GM12878 (cell line): ENCODE data around the gene MFN1.

Experiments used
- CTCF ChIP-seq, 3 experiments: IDR thresholded peaks in 2 of 3; conservative IDR thresholded peaks in 1 of 3; 2 replicates each; pipeline ENCODE4 v1.5.1; 2011; ENCODE audit warnings: low read depth in 3 of 3, low read length in 3 of 3, mild to moderate bottlenecking in 3 of 3, control low read depth in 2 of 3, moderate library complexity in 2 of 3, inconsistent platforms in 1 of 3, mixed read lengths in 1 of 3; ENCODE audit not compliant: control insufficient read depth in 2 of 3, insufficient read depth in 1 of 3; ENCODE audit errors: extremely low read depth in 1 of 3
- DPF2 ChIP-seq: fragments of 450-650 bp; IDR thresholded peaks from 2 replicates; pipeline ENCODE4 v1.6.1; 2017; ENCODE audit warnings: mild to moderate bottlenecking
- EZH2 ChIP-seq: IDR thresholded peaks from 2 replicates; pipeline ENCODE4 v1.6.1; 2012; ENCODE audit warnings: low read depth, mild to moderate bottlenecking, control low read depth, inconsistent platforms, low read length, borderline replicate concordance; ENCODE audit not compliant: control insufficient read depth
- NFIC ChIP-seq: IDR thresholded peaks from 2 replicates; pipeline ENCODE4 v1.6.1; 2012; ENCODE audit warnings: low read depth, mild to moderate bottlenecking, inconsistent platforms, low read length, moderate library complexity
- PML ChIP-seq: IDR thresholded peaks from 2 replicates; pipeline ENCODE4 v1.6.1; 2012; ENCODE audit warnings: low read length, inconsistent platforms
- SMC3 ChIP-seq: IDR thresholded peaks from 2 replicates; pipeline ENCODE4 v1.6.1; 2011; ENCODE audit warnings: low read length, improper control_type of control experiment, borderline replicate concordance
- ZNF274 ChIP-seq: IDR thresholded peaks from one replicate; pipeline ENCODE4 v1.8.0; 2011; ENCODE audit not compliant: insufficient read length, insufficient read depth
- ZZZ3 ChIP-seq: IDR thresholded peaks from 2 replicates; pipeline ENCODE4 v1.6.1; 2011; ENCODE audit warnings: low read depth; ENCODE audit not compliant: control insufficient read depth, insufficient read length
- TF ChIP-seq, protein P1 (sequence below): fragments of 450-650 bp; IDR thresholded peaks from 2 replicates; pipeline ENCODE4 v1.6.1; 2017; ENCODE audit warnings: antibody characterized with exemption, mild to moderate bottlenecking, moderate library complexity

GRCh38 chr3:179348325-179349013 lies 960 bp downstream of the MFN1 start:
- TF ChIP-seq ZNF274 (no peak), SMC3 (no peak), DPF2 (no peak), EZH2 (no peak), NFIC (peak; percentile 66), PML (no peak; the same call in 1 of the 2 replicates), CTCF (IDR thresholded peaks at IDR 0.05 in 2 of 3, conservative IDR thresholded peaks at IDR 0.05 in 1 of 3; ENCODE audit: control insufficient read depth in 2 of 3, extremely low read depth in 1 of 3, insufficient read depth in 1 of 3, low read depth in 3 of 3, low read length in 3 of 3) (no peak), ZZZ3 (no peak)
- TF ChIP-seq, protein P1, sequence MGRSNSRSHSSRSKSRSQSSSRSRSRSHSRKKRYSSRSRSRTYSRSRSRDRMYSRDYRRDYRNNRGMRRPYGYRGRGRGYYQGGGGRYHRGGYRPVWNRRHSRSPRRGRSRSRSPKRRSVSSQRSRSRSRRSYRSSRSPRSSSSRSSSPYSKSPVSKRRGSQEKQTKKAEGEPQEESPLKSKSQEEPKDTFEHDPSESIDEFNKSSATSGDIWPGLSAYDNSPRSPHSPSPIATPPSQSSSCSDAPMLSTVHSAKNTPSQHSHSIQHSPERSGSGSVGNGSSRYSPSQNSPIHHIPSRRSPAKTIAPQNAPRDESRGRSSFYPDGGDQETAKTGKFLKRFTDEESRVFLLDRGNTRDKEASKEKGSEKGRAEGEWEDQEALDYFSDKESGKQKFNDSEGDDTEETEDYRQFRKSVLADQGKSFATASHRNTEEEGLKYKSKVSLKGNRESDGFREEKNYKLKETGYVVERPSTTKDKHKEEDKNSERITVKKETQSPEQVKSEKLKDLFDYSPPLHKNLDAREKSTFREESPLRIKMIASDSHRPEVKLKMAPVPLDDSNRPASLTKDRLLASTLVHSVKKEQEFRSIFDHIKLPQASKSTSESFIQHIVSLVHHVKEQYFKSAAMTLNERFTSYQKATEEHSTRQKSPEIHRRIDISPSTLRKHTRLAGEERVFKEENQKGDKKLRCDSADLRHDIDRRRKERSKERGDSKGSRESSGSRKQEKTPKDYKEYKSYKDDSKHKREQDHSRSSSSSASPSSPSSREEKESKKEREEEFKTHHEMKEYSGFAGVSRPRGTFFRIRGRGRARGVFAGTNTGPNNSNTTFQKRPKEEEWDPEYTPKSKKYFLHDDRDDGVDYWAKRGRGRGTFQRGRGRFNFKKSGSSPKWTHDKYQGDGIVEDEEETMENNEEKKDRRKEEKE: no peak
